GM18502 (cell line): ENCODE measurements around the gene KSR1.
"Not testable (repeated sequence)": the region's sequence is repeated elsewhere in the genome, so short reads cannot be mapped to it uniquely, and the experiment has no call there.

Experiments
- ATAC-seq: cut with Tn5 transposase; IDR thresholded peaks from one replicate; pipeline ENCODE4 v1.9.1; 2021; ENCODE audit warnings: mild to moderate bottlenecking; ENCODE audit not compliant: unreplicated experiment, poor library complexity

KSR1 gene

DNA sequence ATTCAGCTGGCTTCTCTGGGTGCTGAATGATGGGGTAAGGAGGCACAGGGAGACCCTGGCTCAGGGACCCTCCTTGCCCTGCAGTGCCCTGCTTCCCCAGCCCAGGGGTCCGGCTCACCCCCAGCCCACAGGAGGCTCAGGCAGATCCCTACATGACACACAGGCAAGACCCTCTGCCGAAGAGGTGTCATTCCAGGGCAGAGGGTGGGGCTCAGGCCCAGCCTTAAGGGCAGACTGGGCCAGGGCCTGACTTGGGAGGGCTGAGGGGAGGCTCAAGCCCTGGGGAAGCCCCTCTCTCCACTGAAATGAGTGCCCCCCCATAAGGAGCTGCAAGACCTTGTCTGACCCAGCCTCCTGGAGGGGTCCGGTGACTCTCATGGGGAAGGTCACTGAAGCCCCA lies 30.3 kb upstream of the KSR1 start:
- ATAC-seq, result no peak

DNA sequence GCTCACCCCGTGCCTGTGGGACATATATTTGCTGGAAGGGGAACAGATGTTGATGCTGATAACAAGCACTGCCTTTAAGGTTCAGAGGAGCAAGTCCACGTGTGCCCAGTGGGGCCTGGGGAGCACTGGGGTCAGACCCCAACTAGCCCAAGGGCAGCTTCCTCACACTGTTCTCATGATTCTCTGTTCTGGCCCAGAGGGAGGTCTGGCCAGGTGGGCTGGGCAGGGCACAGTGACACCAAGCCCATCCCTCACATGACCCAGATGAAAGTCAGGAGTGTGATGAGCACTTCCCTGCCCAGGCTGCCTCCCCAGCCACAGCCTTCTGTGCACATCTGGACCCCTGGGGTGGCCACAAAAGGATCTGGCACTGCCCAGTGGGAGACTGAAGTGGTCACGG lies 29.8 kb upstream of the KSR1 start:
- not testable (repeated sequence) for ATAC-seq

DNA sequence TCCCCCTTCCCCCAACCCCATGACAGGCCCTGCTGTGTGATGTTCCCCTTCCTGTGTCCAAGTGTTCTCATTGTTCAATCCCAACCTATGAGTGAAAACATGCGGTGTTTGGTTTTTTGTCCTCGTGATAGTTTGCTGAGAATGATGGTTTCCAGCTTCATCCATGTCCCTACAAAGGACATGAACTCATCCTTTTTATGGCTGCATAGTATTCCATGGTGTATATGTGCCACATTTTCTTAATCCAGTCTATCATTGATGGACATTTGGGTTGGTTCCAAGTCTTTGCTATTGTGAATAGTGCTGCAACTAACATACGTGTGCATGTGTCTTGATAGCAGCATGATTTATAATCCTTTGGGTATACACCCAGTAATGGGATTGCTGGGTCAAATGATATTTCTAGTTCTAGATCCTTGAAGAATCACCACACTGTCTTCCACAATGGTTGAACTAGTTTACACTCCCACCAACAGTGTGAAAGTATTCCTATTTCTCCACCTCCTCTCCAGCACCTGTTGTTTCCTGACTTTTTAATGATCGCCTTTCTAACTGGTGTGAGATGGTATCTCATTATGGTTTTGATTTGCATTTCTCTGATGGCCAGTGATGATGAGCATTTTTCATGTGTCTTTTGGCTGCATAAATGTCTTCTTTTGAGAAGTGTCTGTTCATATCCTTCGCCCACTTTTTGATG lies 28.9 kb upstream of the KSR1 start:
- not testable (repeated sequence) for ATAC-seq

DNA sequence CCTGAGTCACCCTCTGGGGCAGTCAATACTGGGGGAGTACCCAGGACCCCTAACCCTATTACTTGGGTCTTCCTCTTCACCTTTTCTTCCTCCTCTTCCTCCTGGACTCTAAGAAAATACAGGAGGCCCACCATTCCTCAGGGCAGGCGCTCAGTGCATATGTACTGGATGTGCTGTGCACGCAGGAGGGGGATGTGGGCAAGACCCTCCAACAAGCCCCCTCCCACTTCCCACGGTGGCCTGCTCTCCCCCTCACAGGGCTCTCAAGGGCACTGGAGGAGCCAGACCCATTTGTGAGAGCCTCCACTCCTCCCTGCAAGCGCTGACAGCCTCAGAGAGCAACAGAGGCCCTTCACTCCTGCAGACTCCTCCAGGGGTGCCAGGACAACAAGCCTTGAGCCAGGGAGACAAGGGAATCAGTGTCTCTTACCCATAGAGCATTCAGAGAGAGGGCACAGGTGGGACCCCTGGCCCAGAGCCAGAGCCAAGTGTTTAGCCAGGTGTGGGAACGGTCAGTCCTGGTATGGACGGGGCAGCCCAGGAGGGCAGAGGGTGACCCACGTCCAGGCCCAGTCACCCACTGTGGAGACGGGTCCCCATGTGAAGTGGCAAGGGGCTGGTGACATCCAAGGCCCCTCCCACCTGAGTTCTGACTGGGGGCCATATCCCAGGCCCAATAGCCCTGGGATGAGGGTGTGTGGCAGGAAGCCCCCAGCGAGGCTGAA lies 27.3 kb upstream of the KSR1 start:
- ATAC-seq, result no peak

DNA sequence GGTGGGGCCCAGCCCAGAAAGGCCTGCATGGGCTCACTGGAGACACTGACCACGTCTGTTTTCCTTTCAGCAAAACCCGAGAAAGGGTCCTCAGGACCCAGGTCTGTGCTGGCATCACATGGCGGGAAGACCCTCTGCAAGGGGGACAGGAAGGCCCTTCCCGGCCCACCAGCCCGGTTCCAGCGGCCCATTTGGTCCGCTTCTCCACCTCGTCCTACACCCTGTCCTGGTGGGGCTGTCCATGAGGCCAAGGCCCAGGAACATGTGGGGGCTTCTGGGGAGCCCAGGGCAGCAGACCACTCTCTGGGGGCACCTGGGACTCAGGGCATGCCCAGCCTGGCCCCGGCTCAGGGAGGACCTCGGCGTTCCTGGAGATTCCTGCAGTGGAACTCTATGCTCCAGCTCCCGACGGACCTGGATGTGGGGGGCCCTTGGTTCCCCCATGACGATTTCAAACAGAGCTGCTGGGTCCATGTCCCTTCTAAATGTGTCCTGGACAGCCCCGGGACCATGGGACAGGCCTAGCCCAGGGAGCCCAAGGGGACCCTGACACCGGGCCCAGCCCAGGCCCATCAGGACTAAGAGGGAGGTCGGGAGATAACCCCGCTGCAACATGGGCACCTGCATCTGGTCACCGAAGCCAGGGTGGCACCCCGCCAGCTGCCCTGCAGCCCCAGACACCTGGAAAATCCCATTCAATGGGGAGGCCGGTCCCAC lies 26.4 kb upstream of the KSR1 start:
- ATAC-seq, result no peak

DNA sequence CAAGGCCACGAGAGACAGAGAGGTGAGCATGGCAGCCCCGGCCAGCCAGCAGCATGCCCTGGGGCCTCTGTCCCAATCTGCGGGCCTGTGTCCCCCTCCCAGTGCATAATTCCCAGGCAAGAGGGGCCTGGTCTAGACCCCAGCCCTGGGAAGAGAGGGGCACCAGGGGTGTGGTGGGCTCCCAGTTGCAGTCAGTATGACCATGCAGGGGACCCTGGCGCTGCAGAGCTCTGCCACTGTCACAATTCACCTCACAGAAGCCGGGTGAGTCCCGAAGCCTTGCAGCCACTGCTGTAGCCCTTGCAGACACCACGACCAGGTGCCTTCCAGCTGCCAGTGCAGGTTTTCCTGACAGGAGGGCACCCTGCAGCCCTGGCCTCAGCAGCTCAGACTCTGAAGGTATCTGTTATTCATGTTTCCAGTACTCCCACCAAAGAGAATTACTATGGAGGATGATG lies 25.8 kb upstream of the KSR1 start:
- ATAC-seq, result no peak

DNA sequence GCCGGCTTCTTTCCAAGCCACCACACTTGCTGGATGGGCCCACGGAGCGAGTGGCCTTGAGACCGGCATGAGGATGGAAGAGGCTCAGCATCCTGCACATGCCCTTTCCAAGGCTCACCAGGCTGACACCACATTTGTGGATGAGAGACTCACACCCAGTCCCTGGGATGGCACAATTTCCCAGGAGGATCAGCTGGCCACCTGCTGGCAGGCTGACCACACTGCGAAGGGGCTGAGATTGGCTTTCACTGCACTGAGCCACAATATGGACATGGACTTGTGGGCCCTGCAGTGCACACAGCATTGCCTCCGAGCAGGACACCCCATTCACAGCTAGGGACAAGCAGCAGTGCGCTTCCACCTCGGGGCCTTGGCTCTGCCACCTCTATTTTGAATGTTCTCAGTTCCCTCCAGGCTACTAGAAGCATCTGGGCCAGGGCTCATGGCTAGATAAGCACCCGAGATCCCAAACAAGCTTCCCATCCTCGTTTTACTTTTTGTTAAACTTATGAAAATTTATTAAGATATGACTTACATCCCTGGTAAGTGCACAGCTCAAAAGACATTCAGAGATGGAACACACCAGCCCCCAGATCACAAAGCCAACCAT lies 25.3 kb upstream of the KSR1 start:
- no peak for ATAC-seq

DNA sequence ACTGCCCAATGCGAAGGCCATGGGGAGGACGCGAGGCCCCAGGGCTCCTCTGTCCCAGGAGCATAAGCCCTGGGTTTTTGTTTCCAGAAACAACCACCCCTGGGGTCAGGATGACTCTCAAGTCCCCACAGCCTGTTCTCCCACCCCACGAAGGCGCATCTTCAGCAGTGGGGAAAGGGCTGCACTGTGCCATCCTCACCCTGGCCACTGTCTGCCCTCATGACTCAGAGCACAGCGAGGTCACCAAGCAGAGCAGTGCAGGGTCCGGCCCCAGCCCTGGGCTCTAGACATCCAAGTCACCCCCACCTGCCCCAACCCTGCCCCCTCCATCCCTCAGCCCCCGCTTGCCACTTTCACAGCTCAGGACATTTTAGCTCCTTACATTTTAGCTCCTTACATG lies 22.7 kb upstream of the KSR1 start:
- no peak for ATAC-seq

DNA sequence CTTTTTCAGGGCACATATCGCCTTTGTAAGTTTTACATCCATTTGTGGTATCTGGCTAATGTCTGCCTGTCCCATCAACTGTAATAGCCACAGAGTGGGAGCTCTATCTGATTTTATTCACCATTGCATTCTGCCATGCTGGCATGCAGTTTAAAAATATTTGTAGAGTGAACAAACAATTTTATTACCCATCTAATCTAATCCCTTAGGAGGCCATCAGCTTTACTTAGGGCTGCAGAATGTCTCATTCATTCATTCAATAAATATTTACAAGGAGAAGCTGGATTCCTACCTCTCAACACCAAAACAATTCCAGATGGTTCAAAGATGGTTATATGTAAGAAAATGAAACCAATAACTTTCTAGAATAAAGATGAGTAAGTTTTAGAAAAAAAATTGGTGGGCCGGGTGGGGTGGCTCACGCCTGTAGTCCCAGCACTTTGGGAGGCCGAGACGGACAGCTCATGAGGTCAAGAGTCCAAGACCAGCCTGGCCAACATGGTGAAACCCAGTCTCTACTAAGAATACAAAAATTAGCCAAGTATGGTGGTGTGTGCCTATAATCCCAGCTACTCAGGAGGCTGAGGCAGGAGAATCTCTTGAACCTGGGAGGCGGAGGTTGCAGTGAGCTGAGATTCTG lies 20.7 kb upstream of the KSR1 start:
- ATAC-seq, result not testable (repeated sequence)

DNA sequence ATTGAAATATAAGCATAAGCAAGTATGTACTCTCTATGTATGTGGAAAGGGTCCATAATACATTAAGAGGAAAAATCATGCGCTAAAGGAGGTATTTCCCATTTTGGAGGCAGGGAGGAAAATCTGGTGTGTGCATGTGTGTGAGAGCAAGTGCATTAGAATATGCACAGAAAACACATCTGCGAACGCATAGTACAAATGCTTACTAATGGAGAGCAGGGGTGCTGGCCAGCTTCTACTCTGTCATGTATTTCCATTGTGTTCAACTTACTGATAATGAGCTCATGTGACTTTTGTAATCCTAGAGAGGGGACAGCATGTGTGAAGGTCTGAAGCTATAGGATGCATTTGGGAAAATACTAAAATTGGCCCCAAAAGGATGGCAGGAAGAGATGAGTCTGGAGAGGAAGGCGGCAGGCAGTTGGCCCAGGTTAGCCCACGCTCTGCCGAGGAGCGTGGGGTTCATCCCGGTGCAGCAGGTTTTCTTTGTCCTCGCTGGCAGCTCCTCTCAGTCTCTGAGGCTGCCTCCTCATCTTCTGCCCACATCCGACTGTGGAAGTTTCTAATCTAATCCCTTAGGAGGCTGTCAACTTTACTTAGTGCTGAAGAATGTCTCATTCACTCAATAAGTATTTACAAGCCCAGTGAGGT lies 17.8 kb upstream of the KSR1 start:
- ATAC-seq, result no peak

DNA sequence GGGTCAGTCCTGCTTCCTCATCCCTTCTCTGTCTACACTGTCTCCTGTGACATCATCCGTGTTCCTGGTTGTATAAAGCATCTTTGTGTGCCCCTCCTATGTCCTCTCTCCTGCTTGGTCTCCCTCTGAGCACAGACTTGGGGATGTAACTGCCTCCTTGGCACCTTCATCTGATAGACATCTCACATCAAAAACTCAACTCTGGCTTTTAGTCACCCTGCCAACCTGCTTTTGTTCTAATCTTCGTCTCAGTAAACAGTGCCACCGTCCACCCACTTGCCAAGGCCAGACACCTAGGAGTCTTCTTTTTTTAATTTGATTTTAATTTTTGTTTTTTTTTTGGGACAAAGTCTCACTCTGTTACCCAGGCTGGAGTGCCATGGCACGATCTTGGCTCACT lies 16.9 kb upstream of the KSR1 start:
- ATAC-seq, result no peak

DNA sequence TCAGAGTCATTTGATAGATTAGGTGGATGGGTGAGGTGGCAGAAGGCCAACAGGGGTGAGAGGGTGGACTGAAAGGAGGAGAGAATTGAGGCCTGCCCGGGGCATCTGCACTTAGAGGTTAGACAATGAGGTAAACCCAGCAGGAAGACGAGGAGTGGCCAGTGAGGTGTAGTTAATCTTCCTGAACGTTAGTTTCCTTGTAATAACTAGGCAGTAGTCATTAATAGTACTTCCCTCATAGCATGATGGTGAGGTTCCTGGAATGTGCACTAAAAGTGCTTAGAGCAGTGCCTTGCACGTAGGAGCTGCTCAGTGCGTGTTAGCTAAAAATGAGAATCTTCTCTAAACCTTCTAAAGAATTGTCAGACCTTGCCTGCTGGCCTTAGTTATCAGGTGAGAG lies 13.5 kb upstream of the KSR1 start:
- ATAC-seq, result no peak

DNA sequence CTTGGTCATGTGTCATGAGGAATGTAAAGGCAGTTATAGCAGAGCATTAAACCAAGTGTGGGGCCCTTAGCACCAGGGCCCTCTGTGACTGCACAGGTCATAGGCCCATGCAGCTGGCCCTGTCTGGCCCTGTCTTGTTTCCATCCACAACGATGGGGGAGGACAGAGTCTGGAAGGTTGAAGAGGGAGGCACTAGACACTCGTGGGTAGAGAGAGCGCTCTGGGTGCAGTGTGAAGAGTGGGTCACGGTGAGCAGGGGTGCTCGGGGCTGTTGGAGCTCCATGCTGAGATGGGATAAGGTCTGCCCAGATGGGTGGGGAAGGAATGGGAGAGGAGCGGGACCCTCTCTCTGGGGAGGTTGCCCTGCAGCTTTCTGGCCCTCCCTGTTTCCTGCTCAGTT lies 12.8 kb upstream of the KSR1 start:
- ATAC-seq, result no peak

DNA sequence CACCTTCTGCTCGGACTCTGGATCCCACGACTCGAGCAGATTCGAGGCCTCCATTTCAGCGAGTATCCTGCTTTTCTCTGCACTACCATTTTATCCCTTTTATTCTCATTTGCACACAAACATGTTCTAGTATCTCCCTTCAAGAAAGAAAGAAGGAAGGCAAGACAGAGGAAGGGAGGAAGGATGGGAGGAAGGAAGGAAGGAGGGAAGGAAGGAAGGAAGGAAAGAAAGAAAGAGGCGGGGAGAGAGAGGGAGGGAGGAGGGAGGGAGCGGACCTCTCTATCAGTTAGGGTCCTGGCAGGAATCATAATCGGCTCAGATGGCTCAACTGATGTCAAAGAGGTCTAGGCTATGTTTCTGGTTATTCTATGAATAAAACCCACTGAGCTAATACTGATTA lies 10.3 kb upstream of the KSR1 start:
- no peak for ATAC-seq

DNA sequence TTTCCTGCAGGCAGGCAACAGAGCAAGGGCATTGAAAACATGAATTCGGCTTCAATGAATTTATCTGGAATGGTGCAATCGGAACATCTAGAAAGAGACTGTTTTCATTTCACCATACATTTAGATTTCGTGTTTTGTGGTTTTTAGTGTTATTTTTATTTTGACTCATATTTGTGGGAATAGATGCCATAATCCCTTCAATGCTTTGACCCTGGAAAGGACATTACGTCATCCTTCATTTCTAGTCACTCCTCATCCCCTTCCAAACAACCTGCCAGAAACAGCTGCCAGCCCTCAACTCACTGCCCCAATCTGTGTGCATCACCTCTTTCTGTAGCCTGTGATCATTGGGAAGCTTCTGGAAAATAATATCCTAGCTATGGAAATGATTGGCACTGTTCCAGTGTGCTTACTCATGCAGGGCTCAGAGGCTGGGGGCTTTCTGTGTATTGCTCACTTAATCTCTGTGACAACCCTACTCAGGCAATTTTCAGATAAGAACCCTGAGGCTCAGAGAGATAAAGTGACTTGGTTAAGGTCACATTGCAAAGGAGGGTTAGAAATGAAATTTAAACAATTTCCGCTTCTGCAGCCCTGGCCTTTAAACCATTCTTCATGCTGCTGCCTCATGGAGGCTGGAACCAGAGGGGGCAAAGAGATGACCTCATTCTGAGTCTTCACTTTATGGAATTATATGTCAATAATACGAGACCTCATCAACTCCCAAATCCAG lies 9.5 kb upstream of the KSR1 start:
- ATAC-seq, result no peak

DNA sequence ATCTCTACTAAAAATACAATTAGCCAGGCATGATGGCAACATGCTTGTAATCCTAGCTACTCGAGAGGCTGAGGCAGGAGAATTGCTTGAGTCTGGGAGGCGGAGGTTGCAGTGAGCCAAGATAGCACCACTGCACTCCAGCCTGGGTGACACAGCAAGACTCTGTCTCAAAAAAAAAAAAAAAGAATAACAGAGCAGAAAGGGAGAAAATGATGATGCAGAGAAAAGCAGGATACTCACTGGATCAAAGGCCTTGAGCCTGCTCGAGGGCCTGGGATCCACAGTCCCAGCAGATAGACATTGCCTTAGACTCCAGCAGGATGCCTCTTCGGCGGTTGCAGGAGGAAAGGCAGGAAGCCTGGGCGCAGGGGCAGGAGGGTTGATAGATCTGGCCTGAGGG lies 7.7 kb upstream of the KSR1 start:
- not testable (repeated sequence) for ATAC-seq

DNA sequence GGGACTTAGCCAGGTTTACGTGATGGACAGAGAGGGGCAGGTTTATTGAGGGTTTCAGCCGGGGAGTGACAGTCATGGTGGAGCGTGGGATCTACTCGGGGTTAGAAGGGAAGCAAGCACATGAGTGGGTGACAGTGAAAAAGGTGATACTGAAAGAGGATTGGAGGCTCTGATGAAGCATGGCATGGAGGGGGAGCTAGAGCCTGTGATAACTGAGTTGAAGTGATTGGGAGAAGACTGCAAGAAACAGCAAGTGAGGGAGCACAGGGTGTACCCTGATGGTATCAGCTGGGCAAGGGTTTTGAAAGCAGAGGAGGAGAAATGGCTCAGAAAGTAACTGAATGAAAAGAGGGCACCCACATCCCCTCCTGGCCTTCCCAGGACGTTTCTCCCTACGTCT lies 6.7 kb upstream of the KSR1 start:
- ATAC-seq, result no peak

DNA sequence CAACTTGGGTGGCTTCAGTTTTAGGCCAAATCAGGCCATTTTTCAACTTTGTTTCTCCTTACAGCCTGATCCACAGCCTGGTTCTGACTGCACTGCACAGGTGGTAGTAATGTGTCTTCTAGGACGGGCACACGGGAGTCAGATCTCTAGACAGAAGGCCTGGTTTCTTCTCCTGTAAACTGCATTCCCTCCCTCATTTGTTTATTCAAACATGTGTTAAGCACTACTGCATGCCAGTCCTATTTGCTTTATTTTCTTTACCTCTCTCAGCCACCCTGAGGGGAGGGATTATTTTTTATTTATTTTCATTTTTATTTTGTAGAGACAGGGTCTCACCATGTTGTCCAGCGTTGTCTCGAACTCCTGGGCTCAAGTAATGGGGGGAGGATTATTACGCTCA lies 6.3 kb upstream of the KSR1 start:
- no peak for ATAC-seq

DNA sequence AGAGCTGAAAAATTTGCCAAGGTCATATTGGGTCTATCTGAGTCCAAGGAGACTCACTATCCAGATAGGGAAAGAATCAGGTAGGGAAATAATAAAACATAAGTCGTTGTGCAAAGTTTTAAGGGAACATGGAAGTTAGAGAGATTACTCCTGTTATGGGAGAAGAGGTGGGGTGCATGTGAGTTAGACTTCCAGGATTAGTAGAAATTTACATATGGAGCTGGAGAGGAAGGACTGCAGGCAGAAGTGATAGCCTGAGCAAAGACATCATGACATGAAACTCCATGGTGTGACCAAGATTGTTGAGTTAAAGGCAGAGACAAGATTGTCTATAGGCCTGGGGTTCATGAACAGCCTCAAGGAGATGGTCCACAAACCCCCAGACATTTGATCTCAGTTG lies 5.8 kb upstream of the KSR1 start:
- ATAC-seq, result no peak
